ENCODE results near the gene MTX3. TPM values are rescaled to one million over a fixed set of nuclear protein-coding genes. Genes with fewer than 3 reads are reported as not detected.

The MTX3 gene
- polyA plus RNA-seq, 3 donors: 0.43 to 2.4 (median 0.68) TPM

DNA sequence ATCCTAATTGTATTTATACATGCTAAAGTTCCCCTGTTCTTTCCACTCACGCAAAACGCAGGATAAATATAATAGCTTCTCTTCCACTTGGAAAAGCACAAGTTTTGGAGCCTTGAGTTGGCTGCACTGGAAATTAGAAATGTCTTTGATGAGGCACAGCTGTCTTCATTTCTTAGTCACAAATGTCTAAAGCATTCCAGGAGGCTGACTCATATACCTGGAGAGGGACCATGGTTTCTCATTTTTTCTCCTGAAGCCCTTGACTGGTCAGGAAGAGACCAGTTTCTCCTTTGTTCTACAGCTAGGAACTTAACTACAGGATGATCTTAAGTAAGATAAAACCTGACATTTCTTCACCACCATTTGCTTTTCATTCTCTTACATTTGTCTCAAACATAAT lies 16.2 kb downstream of the MTX3 start:
- no peak for DNase-seq
- no peak overlapping the region for H3K4me3 Mint-ChIP-seq
- H3K4me1 Mint-ChIP-seq: no peaks in the 10 kb centered on the region
- H3K36me3 Mint-ChIP-seq: peaks cover 24 to 31% of the 10 kb centered on the region in 2 donors
- no peak overlapping the region for H3K27ac Mint-ChIP-seq
- Histone ChIP-seq H3K36me3 (replicated peaks in 1 of 2; ENCODE audit: control insufficient read depth in 1 of 2, insufficient read depth in 2 of 2, low read length in 2 of 2) (peaks cover 6 to 17% of the 10 kb centered on the region in 2 donors), H2AFZ (ENCODE audit: insufficient read depth, low read depth, low read length, poor library complexity, severe bottlenecking) (no peak overlapping the region), H3K9me3 (replicated peaks in 1 of 2; ENCODE audit: control insufficient read depth in 1 of 2, insufficient read depth in 1 of 2, low read length in 2 of 2) (no peaks in the 10 kb centered on the region), H3K27ac (ENCODE audit: low read depth in 1 of 2, low read length in 2 of 2) (no peak overlapping the region), H4K20me1 (ENCODE audit: insufficient read depth, low read length) (no peaks in the 10 kb centered on the region), H3K79me2 (ENCODE audit: insufficient read depth, low read length) (no peaks in the 10 kb centered on the region), H3K4me2 (replicated peaks; ENCODE audit: extremely low read depth, low read length, poor library complexity, severe bottlenecking) (no peak overlapping the region), H3K4me3 (replicated peaks in 1 of 3; ENCODE audit: low read depth in 2 of 3, low read length in 3 of 3) (no peak overlapping the region), H3K27me3 (ENCODE audit: control insufficient read depth in 2 of 2, insufficient read depth in 2 of 2, low read length in 2 of 2) (peaks cover 0 to under 1% of the 10 kb centered on the region in 2 donors), H3K9ac (ENCODE audit: insufficient read depth, low read length, poor library complexity, severe bottlenecking) (no peak overlapping the region), H3K4me1 (ENCODE audit: control insufficient read depth in 1 of 2, insufficient read depth in 2 of 2, low read length in 2 of 2) (no peaks in the 10 kb centered on the region)
- TF ChIP-seq CTCF (IDR thresholded peaks at IDR 0.05): no peak
- peaks cover 0 to 4% (median 3%) of the 10 kb centered on the region in 3 donors for H3K27me3 Mint-ChIP-seq (ENCODE audit: low read depth in 3 of 3)
- intact Hi-C loops (cut with micrococcal nuclease): no loop called here
- WGBS (ENCODE audit: insufficient coverage): no CpG with 5 or more reads among the region's 2 CpGs
- no peaks in the 10 kb centered on the region for H3K9me3 Mint-ChIP-seq

DNA sequence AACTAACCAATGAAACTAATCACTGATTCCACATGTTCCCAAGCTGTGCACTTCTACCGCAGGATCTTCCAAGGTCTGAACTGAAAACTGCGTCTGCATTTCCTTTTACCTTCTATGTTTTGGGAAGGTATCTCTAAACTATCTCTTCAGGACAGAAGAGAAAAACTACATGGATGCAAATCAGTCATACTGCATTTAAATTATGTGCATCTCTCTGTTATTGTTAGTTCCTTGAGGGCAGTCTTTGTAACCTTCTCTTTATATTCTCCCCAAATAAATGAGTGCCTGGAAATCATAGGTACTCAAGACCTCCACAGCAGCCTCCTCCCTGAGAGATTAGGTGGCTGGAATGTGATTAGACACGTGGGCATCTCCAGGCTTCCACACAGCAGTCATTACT lies 17.1 kb downstream of the MTX3 start:
- no peak overlapping the region for H2AFZ ChIP-seq (ENCODE audit: insufficient read depth, low read depth, low read length, poor library complexity, severe bottlenecking)
- H3K27me3 ChIP-seq (ENCODE audit: control insufficient read depth in 2 of 2, insufficient read depth in 2 of 2, low read length in 2 of 2): peaks cover 4 to 5% of the 10 kb centered on the region in 2 donors
- WGBS (ENCODE audit: insufficient coverage): no CpG with 5 or more reads among the region's 3 CpGs
- H4K20me1 ChIP-seq (ENCODE audit: insufficient read depth, low read length): no peaks in the 10 kb centered on the region
- Mint-ChIP-seq H3K4me1 (no peaks in the 10 kb centered on the region), H3K36me3 (peaks cover 20 to 26% of the 10 kb centered on the region in 2 donors), H3K9me3 (no peaks in the 10 kb centered on the region), H3K27me3 (ENCODE audit: low read depth in 3 of 3) (peaks cover 0 to 4% (median 3%) of the 10 kb centered on the region in 3 donors), H3K27ac (no peak overlapping the region), H3K4me3 (no peak overlapping the region)
- TF ChIP-seq CTCF (IDR thresholded peaks at IDR 0.05): no peak
- H3K4me3 ChIP-seq (replicated peaks in 1 of 3; ENCODE audit: low read depth in 2 of 3, low read length in 3 of 3): no peak overlapping the region
- no peaks in the 10 kb centered on the region for H3K9me3 ChIP-seq (replicated peaks in 1 of 2; ENCODE audit: control insufficient read depth in 1 of 2, insufficient read depth in 1 of 2, low read length in 2 of 2)
- DNase-seq: no peak
- intact Hi-C loops (cut with micrococcal nuclease): no loop called here
- H3K27ac ChIP-seq (ENCODE audit: low read depth in 1 of 2, low read length in 2 of 2): no peak overlapping the region
- H3K4me1 ChIP-seq (ENCODE audit: control insufficient read depth in 1 of 2, insufficient read depth in 2 of 2, low read length in 2 of 2): no peaks in the 10 kb centered on the region
- H3K9ac ChIP-seq (ENCODE audit: insufficient read depth, low read length, poor library complexity, severe bottlenecking): no peak overlapping the region
- H3K4me2 ChIP-seq (replicated peaks; ENCODE audit: extremely low read depth, low read length, poor library complexity, severe bottlenecking): no peak overlapping the region
- peaks cover 6 to 17% of the 10 kb centered on the region in 2 donors for H3K36me3 ChIP-seq (replicated peaks in 1 of 2; ENCODE audit: control insufficient read depth in 1 of 2, insufficient read depth in 2 of 2, low read length in 2 of 2)
- no peaks in the 10 kb centered on the region for H3K79me2 ChIP-seq (ENCODE audit: insufficient read depth, low read length)
